SK-N-SH treated with all-trans-retinoic acid at 6 μM for 48 hours (cell line): ENCODE data around the gene NMT2.

Source experiments
- TOX ChIP-seq: fragments of 250-450 bp; sonication (Bioruptor Pico); IDR thresholded peaks from 2 replicates; pipeline ENCODE4 v1.8.0; 2021; ENCODE audit warnings: mild to moderate bottlenecking, moderate library complexity, borderline replicate concordance
- ZNF70 ChIP-seq: fragments of 450-650 bp; formaldehyde crosslinking; IDR thresholded peaks from 2 replicates; pipeline ENCODE4 v1.5.0; 2020; ENCODE audit warnings: mild to moderate bottlenecking, moderate library complexity

DNA sequence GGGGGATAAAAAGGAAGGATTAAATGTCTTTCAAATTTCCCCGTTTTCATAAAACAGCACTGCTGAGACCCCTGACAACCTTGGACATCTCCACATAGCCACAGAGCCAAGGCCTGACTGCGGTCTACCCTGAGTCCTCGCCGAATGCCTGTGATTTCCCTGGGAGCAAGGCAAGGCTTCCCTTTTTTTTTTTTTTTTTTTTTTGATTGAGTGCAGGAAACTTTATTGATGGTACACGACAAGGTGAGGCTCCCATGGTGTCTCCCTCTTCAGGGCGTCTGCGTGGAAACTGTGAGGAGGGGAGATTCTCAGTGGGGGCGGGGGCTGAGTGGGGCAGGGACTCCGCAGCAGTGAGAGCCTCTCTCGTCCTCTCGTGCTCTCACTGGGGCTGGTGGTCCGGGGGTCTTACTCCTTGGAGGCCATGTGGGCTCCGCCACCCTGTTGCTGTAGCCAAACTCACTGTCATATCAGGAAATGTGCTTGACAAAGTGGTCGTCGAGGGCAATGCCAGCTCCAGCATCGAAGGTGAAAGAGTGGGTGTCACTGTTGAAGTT lies 75.6 kb downstream of the NMT2 start:
- no peak for TF ChIP-seq ZNF70 (CRISPR knock-in tag)
- TF ChIP-seq TOX (CRISPR knock-in tag), result no peak
